Measurements from ENCODE around the gene EBI3. TPM values are rescaled to one million over a fixed set of nuclear protein-coding genes. Genes with fewer than 3 reads are reported as not detected.
"Not testable (repeated sequence)": the region's sequence is repeated elsewhere in the genome, so short reads cannot be mapped to it uniquely, and the experiment has no call there.

Gene EBI3
- total RNA-seq, 1 experiment from 2014 or later = 0.11 TPM

DNA sequence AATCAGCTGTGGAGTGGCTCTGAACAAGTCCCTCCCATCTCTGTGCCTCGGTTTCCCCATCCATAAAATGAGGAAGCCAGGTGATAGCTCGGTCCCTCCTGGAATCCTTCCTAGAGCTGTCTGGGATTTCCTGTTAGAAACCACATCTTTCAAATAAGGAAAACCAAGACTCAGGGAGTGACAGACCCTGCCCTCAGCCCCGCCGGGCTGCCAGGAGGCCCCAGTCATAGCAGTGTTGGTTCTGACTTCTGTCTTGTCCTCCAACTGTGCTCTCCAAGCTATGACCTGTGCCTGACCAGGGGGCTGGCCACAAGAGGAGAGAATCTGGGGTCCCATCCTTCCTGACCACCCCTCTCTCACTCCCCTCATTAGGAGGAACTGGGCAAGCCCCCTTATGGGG lies 48.7 kb downstream of the EBI3 start:
- DNase-seq (ENCODE audit: low read depth) = peak; percentile 39

- DNase-seq (ENCODE audit: low read depth) = peak; percentile 87
Measured at GRCh38 chr19:4278419-4279266, 49.3 kb downstream of the EBI3 start, which contains the start of gene SHD. SHD (plus strand) TSS chr19:4279266; CDS start chr19:4280064, 798 bp downstream.

- DNase-seq (ENCODE audit: low read depth) = no peak
Measured at GRCh38 chr19:4279267-4279529, 49.9 kb downstream of the EBI3 start.

DNA sequence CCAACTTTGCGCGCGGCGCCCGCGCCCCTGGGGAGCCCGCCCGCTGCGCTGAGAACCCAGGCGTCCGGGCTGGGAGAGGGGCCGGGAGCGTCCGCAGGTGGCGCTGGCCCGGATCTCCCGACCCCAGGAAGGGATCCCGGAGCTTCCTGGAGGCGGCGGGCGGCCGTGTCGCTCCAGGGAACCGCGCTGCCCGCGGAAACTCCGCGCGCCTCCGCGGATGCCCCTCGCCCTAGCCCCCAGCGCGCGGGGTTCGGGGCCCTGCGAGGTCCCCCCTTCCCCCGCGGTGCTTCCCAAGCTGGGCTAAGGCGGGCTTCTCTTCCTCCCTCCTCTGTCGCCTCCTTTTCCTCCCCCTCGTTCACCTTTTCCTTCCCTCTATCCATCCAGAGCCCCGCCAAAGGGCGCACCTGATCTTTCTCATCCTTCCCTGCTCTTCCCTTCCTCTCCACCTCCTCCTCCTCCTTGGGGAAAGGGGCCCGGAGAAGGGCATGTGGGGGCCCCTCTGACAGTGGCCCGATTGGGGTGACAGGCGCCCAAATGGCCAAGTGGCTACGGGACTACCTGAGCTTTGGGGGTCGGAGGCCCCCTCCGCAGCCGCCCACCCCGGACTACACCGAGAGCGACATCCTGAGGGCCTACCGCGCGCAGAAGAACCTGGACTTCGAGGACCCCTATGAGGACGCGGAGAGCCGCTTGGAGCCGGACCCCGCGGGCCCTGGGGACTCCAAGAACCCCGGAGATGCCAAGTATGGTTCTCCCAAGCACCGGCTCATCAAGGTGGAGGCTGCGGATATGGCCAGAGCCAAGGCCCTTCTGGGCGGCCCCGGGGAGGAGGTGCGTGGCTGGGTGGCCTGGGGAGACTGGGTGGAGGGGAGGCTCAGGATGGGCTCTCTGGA lies 50.5 kb downstream of the EBI3 start:
- no peak for DNase-seq (ENCODE audit: low read depth)

- DNase-seq (ENCODE audit: low read depth) = peak; percentile 29
Measured at GRCh38 chr19:4284176-4284958, 55.0 kb downstream of the EBI3 start.

- no peak for DNase-seq (ENCODE audit: low read depth)
Measured at GRCh38 chr19:4284974-4285373, 55.7 kb downstream of the EBI3 start.

GRCh38 chr19:4286141-4286540 lies 56.8 kb downstream of the EBI3 start:
- DNase-seq (ENCODE audit: low read depth) = not testable (repeated sequence)

Other genes with a start within 250 kb of the EBI3 start
- 2,004 and 2,150 TPM in 2 replicates for gene EEF2, start 244.1 kb upstream of the EBI3 start, total RNA-seq (2014; rRNA removed)
- gene PIAS4, start 221.8 kb upstream of the EBI3 start, total RNA-seq (2014; rRNA removed) = 17.6 and 18.1 TPM in 2 replicates
- gene ZBTB7A, start 162.6 kb upstream of the EBI3 start, total RNA-seq (2014; rRNA removed) = 29.5 and 29.7 TPM in 2 replicates
- gene MAP2K2, start 105.4 kb upstream of the EBI3 start, total RNA-seq (2014; rRNA removed) = 178 and 191 TPM in 2 replicates
- not detected in 2 replicates for gene CREB3L3, start 75.9 kb upstream of the EBI3 start, total RNA-seq (2014; rRNA removed)
- gene SIRT6, start 47.0 kb upstream of the EBI3 start, total RNA-seq (2014; rRNA removed) = 17.0 and 31.1 TPM in 2 replicates
- gene ANKRD24, start 46.8 kb upstream of the EBI3 start, total RNA-seq (2014; rRNA removed) = 0.13 and 0.17 TPM in 2 replicates
- 16.8 and 24.2 TPM in 2 replicates for gene YJU2, start 17.6 kb downstream of the EBI3 start, total RNA-seq (2014; rRNA removed)
- gene SHD, start 49.7 kb downstream of the EBI3 start, total RNA-seq (2014; rRNA removed) = 39.4 and 122 TPM in 2 replicates
- not detected in 2 replicates for gene TMIGD2, start 72.9 kb downstream of the EBI3 start, total RNA-seq (2014; rRNA removed)
- gene FSD1, start 75.1 kb downstream of the EBI3 start, total RNA-seq (2014; rRNA removed) = 11.7 and 13.8 TPM in 2 replicates
- gene STAP2, start 109.3 kb downstream of the EBI3 start, total RNA-seq (2014; rRNA removed) = 1.1 and 2.9 TPM in 2 replicates
- 1.2 and 5.1 TPM in 2 replicates for gene MPND, start 114.0 kb downstream of the EBI3 start, total RNA-seq (2014; rRNA removed)
- gene SH3GL1, start 171.0 kb downstream of the EBI3 start, total RNA-seq (2014; rRNA removed) = 208 and 261 TPM in 2 replicates
- gene CHAF1A, start 173.1 kb downstream of the EBI3 start, total RNA-seq (2014; rRNA removed) = 36.5 and 51.9 TPM in 2 replicates
- 71.9 and 85.3 TPM in 2 replicates for gene UBXN6, start 228.3 kb downstream of the EBI3 start, total RNA-seq (2014; rRNA removed)
- gene HDGFL2, start 242.8 kb downstream of the EBI3 start, total RNA-seq (2014; rRNA removed) = 65.9 and 67.3 TPM in 2 replicates